Measurements from ENCODE around the gene SCN7A. TPM values are rescaled to one million over a fixed set of nuclear protein-coding genes. Genes with fewer than 3 reads are reported as not detected.

SCN7A gene
- total RNA-seq, 1 donor from 2014 or later, result 3.3 TPM

DNA sequence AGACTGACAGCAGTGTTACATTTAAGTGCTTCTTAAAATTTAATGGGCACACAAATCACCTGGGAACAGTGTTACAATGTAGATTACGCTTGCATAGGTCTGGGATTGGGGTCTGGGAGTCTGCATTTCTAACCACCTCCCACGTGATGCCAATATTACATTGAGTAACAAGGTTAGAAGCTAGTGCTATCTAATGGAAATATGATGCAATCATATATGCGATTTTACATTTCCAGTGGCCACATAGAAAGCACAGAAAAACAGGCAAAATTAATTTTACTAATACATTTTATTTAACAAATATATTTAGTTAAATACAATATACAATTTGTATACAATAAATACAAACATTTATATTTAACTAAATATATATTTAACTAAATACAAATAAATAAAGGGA, 53.7 kb downstream of the SCN7A start:
- Mint-ChIP-seq H3K9me3 (ENCODE audit: low read depth) (peaks cover 3% of the 10 kb centered on the region), H3K27ac (no peak overlapping the region), H3K4me3 (ENCODE audit: low read depth) (no peak overlapping the region), H3K36me3 (ENCODE audit: insufficient read depth) (peaks cover 2% of the 10 kb centered on the region), H3K4me1 (ENCODE audit: low read depth) (no peaks in the 10 kb centered on the region), H3K27me3 (no peaks in the 10 kb centered on the region)
- no peak for DNase-seq (ENCODE audit: low spot score, unreplicated experiment)
- TF ChIP-seq, protein P1, sequence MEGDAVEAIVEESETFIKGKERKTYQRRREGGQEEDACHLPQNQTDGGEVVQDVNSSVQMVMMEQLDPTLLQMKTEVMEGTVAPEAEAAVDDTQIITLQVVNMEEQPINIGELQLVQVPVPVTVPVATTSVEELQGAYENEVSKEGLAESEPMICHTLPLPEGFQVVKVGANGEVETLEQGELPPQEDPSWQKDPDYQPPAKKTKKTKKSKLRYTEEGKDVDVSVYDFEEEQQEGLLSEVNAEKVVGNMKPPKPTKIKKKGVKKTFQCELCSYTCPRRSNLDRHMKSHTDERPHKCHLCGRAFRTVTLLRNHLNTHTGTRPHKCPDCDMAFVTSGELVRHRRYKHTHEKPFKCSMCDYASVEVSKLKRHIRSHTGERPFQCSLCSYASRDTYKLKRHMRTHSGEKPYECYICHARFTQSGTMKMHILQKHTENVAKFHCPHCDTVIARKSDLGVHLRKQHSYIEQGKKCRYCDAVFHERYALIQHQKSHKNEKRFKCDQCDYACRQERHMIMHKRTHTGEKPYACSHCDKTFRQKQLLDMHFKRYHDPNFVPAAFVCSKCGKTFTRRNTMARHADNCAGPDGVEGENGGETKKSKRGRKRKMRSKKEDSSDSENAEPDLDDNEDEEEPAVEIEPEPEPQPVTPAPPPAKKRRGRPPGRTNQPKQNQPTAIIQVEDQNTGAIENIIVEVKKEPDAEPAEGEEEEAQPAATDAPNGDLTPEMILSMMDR (IDR thresholded peaks at IDR 0.05; ENCODE audit: unreplicated experiment), result no peak

DNA sequence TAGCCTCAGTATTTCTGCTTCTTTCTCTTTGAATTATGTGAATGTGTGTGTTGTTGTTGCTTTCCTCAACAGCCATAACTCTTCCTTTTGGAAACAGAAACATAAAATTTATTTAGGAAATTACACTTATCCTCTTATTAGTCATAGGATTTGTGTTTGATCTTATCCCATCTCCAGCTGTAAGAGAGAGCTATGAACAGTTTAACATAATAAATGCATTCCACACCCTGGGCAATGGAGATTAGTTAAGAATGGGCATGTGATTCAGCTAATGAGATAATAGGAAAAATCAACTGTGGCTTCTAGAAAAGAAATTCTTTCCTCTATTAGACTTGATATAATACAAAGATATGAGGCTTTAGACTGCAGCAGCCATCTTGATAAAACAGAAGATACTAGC, 55.0 kb downstream of the SCN7A start:
- no peak overlapping the region for H3K4me3 Mint-ChIP-seq (ENCODE audit: low read depth)
- no peaks in the 10 kb centered on the region for H3K27me3 Mint-ChIP-seq
- no peak overlapping the region for H3K27ac Mint-ChIP-seq
- TF ChIP-seq, protein P1 (IDR thresholded peaks at IDR 0.05; ENCODE audit: unreplicated experiment), result no peak
- peaks cover 4% of the 10 kb centered on the region for H3K4me1 Mint-ChIP-seq (ENCODE audit: low read depth)
- H3K36me3 Mint-ChIP-seq (ENCODE audit: insufficient read depth), result peaks cover 2% of the 10 kb centered on the region
- peaks cover 3% of the 10 kb centered on the region for H3K9me3 Mint-ChIP-seq (ENCODE audit: low read depth)
- DNase-seq (ENCODE audit: low spot score, unreplicated experiment), result no peak

DNA sequence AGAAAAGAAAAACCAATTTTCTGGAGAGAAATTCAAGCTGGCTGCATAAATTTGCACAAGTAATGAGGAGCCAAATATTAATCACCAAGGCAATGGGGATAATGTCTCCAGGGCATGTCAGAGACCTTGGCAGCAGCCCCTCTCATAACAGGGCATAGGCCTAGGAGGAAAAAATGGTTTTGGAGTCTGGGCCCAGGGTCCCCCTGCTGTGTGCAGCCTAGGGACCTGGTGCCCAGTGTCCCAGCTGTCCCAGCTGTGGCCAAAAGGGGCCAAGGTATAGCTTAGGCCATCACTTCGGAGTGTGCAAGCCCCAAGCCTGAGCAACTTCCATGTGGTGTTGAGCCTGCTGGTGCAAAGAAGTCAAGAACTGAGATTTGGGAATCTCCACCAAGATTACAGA, 57.1 kb downstream of the SCN7A start:
- no peak for DNase-seq (ENCODE audit: low spot score, unreplicated experiment)
- Mint-ChIP-seq H3K4me3 (ENCODE audit: low read depth) (no peak overlapping the region), H3K27ac (no peak overlapping the region), H3K27me3 (no peaks in the 10 kb centered on the region), H3K36me3 (ENCODE audit: insufficient read depth) (peaks cover 2% of the 10 kb centered on the region), H3K4me1 (ENCODE audit: low read depth) (peaks cover 11% of the 10 kb centered on the region), H3K9me3 (ENCODE audit: low read depth) (peaks cover 3% of the 10 kb centered on the region)
- TF ChIP-seq, protein P1 (IDR thresholded peaks at IDR 0.05; ENCODE audit: unreplicated experiment), result no peak

DNA sequence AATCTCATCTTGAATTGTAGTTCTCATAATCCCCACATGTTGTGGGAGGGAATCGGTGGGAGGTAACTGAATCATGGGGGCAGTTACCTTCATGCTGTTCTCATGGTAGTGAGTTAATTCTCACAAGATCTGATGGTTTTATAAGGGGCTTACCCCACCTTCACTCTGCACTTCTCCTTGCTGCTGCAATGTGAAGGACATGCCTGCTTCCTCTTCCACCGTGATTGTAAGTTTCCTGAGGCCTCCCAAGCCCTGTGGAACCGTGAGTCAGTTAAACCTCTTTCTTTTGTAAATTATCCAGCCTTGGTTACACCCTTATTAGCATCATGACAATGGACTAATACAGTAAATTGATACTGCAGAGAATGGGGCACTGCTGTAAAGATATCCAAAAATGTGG, 57.9 kb downstream of the SCN7A start:
- no peak overlapping the region for H3K4me3 Mint-ChIP-seq (ENCODE audit: low read depth)
- DNase-seq (ENCODE audit: low spot score, unreplicated experiment), result no peak
- peaks cover 2% of the 10 kb centered on the region for H3K36me3 Mint-ChIP-seq (ENCODE audit: insufficient read depth)
- no peak overlapping the region for H3K27ac Mint-ChIP-seq
- TF ChIP-seq, protein P1 (IDR thresholded peaks at IDR 0.05; ENCODE audit: unreplicated experiment), result no peak
- H3K27me3 Mint-ChIP-seq, result no peaks in the 10 kb centered on the region
- peaks cover 11% of the 10 kb centered on the region for H3K4me1 Mint-ChIP-seq (ENCODE audit: low read depth)
- peaks cover 3% of the 10 kb centered on the region for H3K9me3 Mint-ChIP-seq (ENCODE audit: low read depth)

DNA sequence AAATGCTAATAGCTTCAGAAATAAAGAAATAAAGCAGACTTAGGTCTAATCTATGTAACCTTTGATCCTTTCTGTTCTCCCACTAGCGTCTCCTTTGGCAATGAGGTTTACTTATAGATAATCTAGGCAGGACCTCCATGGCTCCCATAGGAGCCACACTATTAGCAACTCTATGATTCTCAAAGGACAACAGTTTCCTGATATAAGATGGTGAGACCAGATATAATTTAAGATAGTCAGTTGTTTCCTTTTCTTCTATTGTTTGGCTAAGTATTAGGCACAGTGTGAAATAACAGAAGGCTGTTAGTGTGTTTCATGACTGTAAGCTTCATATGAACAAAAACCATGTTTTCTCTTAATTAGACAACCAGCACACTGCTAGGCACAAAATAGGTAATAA, 59.6 kb downstream of the SCN7A start:
- Mint-ChIP-seq H3K27me3 (no peaks in the 10 kb centered on the region), H3K27ac (no peak overlapping the region), H3K36me3 (ENCODE audit: insufficient read depth) (peaks cover 2% of the 10 kb centered on the region)

More for the DNA sequence above, 59.6 kb downstream of the SCN7A start:
- Mint-ChIP-seq H3K4me1 (ENCODE audit: low read depth) (peaks cover 11% of the 10 kb centered on the region), H3K4me3 (ENCODE audit: low read depth) (no peak overlapping the region), H3K9me3 (ENCODE audit: low read depth) (peaks cover 3% of the 10 kb centered on the region)
- no peak for DNase-seq (ENCODE audit: low spot score, unreplicated experiment)
- TF ChIP-seq, protein P1 (IDR thresholded peaks at IDR 0.05; ENCODE audit: unreplicated experiment), result no peak
